Subcutaneous adipose tissue (tissue), 4 donors: ENCODE results near the gene COX6A1. TPM values are rescaled to one million over a fixed set of nuclear protein-coding genes. Genes with fewer than 3 reads are reported as not detected.

Source experiments
- CTCF ChIP-seq: fragments of 450-650 bp; IDR thresholded peaks from one replicate; pipeline ENCODE4 v1.5.1; 2016; ENCODE audit warnings: low read depth, mild to moderate bottlenecking, control low read depth, antibody characterized with exemption, moderate library complexity
- total RNA-seq, 4 donors: library from RNA; depleted of rRNA; stranded (reverse); fragments of >200 nt; gene quantifications; one replicate each; pipeline ENCODE4 v1.1.0, GENCODE V29; 2016

COX6A1 gene
- total RNA-seq, 4 donors from 2014 or later: 514 to 710 (median 569) TPM

- TF ChIP-seq CTCF: no peak
Measured at GRCh38 chr12:120402217-120402616, 35.7 kb upstream of the COX6A1 start.

GRCh38 chr12:120403869-120404268 is 34.0 kb upstream of the COX6A1 start:
- no peak for TF ChIP-seq CTCF

- TF ChIP-seq CTCF: no peak
Measured at GRCh38 chr12:120404271-120404670, 33.6 kb upstream of the COX6A1 start.

GRCh38 chr12:120406069-120406468 is 31.8 kb upstream of the COX6A1 start:
- no peak for TF ChIP-seq CTCF

GRCh38 chr12:120406553-120406952 is 31.4 kb upstream of the COX6A1 start:
- no peak for TF ChIP-seq CTCF

GRCh38 chr12:120408771-120409170 is 29.1 kb upstream of the COX6A1 start:
- TF ChIP-seq CTCF: no peak

- no peak for TF ChIP-seq CTCF
Measured at GRCh38 chr12:120412421-120412820, 25.5 kb upstream of the COX6A1 start.
